A204.1 (cell line): ENCODE results near the gene SLC5A10.
"Not testable (repeated sequence)": the region's sequence is repeated elsewhere in the genome, so short reads cannot be mapped to it uniquely, and the experiment has no call there.

Experiments used
- FAIRE-seq: peaks from 2 replicates; lab custom pipeline; 2012; peaks lifted over from hg19 to GRCh38; lab: Jason Lieb, UNC

SLC5A10 gene

GRCh38 chr17:18951941-18952842 lies at the start of gene SLC5A10:
Gene SLC5A10, plus strand, starts transcription at chr17:18952165. Its CDS starts 41 bp downstream, at chr17:18952206.
- no peak for FAIRE-seq

GRCh38 chr17:18904482-18904881 lies 47.5 kb upstream of the SLC5A10 start:
- no peak for FAIRE-seq

- no peak for FAIRE-seq
These were observed 46.7 kb upstream of the SLC5A10 start for GRCh38 chr17:18905226-18905625.

- no peak for FAIRE-seq
These were observed 41.6 kb upstream of the SLC5A10 start for GRCh38 chr17:18910326-18910725.

GRCh38 chr17:18910881-18911280 lies 41.1 kb upstream of the SLC5A10 start:
- no peak for FAIRE-seq

GRCh38 chr17:18916816-18917500 lies 35.0 kb upstream of the SLC5A10 start:
- FAIRE-seq: no peak

GRCh38 chr17:18917506-18918032 lies 34.4 kb upstream of the SLC5A10 start:
- no peak for FAIRE-seq

- FAIRE-seq: no peak
These were observed 32.0 kb upstream of the SLC5A10 start for GRCh38 chr17:18919963-18920362.

GRCh38 chr17:18920911-18921441 lies 31.0 kb upstream of the SLC5A10 start:
- FAIRE-seq: no peak

GRCh38 chr17:18921485-18921884 lies 30.5 kb upstream of the SLC5A10 start:
- no peak for FAIRE-seq

- FAIRE-seq: no peak
These were observed 30.0 kb upstream of the SLC5A10 start for GRCh38 chr17:18921912-18922451.

GRCh38 chr17:18922596-18922995 lies 29.4 kb upstream of the SLC5A10 start:
- FAIRE-seq: not testable (repeated sequence)

- FAIRE-seq: no peak
These were observed 26.8 kb upstream of the SLC5A10 start for GRCh38 chr17:18925187-18925586.

GRCh38 chr17:18928628-18929125 lies 23.3 kb upstream of the SLC5A10 start:
- no peak for FAIRE-seq

- FAIRE-seq: no peak
These were observed 19.5 kb upstream of the SLC5A10 start for GRCh38 chr17:18932360-18933055.

- FAIRE-seq: no peak
These were observed 18.6 kb upstream of the SLC5A10 start for GRCh38 chr17:18933102-18934058.

GRCh38 chr17:18937981-18938691 lies 13.8 kb upstream of the SLC5A10 start:
- FAIRE-seq: no peak

- no peak for FAIRE-seq
These were observed 13.3 kb upstream of the SLC5A10 start for GRCh38 chr17:18938692-18939023.

- FAIRE-seq: no peak
These were observed 7.3 kb upstream of the SLC5A10 start for GRCh38 chr17:18944646-18945045.

GRCh38 chr17:18946536-18946935 lies 5.4 kb upstream of the SLC5A10 start:
- no peak for FAIRE-seq
